NK-92 (cell line): ENCODE results near the gene DFFB.

ENCODE experiments used
- DNase-seq: peaks from one replicate; lab custom pipeline; 2025; ENCODE audit not compliant: unreplicated experiment; lab: John Stamatoyannopoulos, UW

Gene DFFB

DNA sequence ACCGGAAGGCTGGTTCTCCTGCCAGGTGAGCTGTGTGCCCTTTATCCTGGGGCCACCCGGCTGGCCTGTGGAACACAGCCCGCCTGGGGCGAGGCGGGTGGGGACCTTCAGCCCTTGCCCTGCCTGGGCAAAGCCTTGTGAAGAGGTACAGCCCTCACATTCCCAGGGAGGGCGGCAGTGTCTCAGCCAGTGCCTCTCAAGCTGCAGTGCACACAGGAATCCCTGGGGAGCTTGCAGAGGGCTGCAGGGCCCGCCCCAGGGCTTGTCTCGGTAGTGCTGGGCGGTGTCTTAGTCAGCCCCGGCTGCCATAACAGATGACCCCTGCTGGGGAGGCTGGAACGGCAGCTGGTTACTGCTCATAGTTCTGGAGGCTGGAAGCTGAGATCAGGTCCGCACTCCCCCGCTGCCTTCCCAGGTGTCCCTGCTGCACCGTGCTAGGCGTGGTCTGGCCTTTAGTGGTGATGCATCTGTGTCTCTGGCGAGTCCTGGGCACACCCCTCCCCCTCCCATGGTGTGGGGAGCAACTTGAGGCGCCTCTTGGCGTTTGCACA is 12.6 kb downstream of the DFFB start:
- no peak for DNase-seq

DNA sequence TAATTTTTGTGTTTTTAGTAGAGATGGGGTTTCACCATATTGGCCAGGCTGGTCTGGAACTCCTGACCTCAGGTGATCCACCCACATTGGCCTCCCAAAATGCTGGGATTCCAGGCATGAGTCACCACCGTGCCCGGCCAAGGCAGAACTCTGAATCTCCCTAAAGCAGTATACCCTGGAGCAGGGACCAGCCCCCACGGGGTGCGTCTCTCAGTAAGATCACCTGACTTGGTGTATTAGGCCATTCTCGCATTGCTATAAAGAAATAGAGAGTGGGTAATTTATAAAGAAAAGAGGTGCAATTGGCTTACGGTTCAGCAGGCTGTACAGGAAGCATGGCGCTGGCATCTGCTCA is 14.2 kb downstream of the DFFB start:
- no peak for DNase-seq

DNA sequence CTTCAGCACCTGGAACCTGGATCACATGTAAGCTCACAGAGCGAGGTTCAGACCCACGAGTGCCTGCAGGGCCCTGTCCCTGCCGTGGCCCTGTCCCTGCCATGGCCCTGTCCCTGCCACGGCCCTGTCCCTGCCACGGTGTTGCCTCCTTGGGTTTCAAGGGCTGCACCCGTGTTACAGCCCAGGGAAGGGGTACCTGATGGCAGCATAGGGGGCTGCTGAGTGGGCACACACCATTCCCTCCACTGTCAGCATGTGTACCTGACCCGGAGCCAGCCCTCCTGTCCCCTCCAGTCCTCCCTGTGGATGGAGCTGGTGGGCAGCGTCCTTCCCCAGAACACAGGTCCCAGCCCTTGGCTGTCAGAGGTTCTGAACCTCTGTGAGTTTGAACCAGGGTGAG is 15.3 kb downstream of the DFFB start:
- DNase-seq = no peak

GRCh38 chr1:3874736-3875135 is 17.5 kb downstream of the DFFB start:
- DNase-seq = no peak

GRCh38 chr1:3876716-3877115 is 19.4 kb downstream of the DFFB start:
- no peak for DNase-seq

- DNase-seq = no peak
Observed at GRCh38 chr1:3879099-3879498, 21.8 kb downstream of the DFFB start.

GRCh38 chr1:3879787-3880428 is 22.6 kb downstream of the DFFB start:
- DNase-seq = no peak

DNA sequence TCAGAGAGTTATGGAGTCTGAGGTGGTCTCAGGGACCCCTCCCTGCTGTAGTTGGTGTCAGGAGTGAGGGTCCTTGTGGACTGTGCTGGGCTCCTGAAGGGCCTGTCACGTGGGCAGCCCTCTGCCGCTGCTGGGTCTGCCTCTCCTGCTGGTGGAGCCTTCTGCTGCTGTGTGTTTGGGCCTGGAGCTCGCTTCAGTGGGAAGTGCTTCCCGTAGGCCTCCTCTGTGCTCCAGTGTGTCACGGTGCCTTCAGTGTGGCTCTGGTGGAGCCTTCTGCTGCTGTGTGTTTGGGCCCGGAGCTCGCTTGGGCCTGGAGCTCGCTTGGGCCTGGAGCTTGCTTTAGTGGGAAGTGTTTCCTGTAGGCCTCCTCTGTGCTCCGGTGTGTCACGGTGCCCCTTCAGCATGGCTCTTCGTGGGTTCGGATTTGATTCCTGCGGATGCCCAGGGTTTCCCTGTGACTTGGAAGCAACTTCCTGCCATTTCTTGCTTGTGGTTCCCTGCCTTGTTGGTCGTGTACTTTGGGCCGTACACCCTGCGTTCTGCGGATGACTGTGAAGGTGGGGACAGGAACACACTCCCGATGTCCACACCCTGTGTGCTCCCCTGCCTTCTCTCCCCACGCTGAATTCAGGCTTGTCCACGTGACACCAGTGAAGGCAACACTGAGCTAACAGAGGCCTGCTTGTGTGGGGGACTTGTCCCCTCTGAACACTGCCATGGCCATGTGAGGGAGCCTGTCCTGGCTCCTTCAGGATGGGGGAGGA is 23.3 kb downstream of the DFFB start:
- no peak for DNase-seq

- DNase-seq = no peak
Observed at GRCh38 chr1:3881193-3881480, 23.9 kb downstream of the DFFB start.

- no peak for DNase-seq
Observed at GRCh38 chr1:3883194-3883925, 26.1 kb downstream of the DFFB start.

- DNase-seq = no peak
Observed at GRCh38 chr1:3884966-3885365, 27.7 kb downstream of the DFFB start.

DNA sequence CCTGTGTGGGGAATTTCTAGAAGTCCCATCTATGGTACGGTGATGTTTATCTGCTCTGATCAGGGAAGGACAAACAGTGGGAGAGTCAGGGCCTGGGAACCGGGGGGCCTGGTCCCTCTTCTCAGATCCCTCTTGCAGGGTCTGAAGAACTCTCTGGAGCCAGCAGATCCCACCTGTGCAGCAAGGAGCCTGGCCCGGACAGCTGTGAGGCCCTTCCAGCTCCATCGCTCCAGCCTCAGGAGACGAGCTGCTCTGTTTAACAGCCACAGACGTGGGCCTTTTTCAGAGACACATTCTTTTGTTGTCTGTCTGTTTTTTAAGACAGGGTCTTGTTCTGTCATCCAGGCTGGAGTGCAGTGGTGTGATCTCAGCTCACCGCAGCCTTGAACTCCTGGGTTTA is 28.3 kb downstream of the DFFB start:
- no peak for DNase-seq

GRCh38 chr1:3886106-3886670 is 28.9 kb downstream of the DFFB start:
- no peak for DNase-seq

GRCh38 chr1:3886691-3887090 is 29.4 kb downstream of the DFFB start:
- no peak for DNase-seq

DNA sequence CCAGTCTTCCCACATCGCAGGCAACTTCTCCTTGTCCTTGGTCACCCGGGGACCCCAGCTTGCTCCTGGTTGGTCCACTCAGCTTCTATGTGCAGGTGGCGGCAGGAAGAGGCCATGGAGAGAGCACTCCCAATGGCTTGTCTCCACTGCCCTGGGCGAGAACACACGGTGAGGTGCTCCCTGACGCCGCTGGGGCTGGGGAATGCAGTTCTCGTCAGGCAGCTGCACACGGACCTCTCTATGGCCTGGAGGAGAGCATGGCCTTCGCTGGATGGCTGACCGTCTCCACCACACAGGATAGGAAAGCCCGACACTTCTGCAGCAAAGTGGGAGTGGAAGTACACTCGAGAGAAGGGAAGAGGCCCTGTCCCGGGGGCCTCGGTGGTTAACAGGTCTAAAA is 31.0 kb downstream of the DFFB start:
- DNase-seq = no peak

DNA sequence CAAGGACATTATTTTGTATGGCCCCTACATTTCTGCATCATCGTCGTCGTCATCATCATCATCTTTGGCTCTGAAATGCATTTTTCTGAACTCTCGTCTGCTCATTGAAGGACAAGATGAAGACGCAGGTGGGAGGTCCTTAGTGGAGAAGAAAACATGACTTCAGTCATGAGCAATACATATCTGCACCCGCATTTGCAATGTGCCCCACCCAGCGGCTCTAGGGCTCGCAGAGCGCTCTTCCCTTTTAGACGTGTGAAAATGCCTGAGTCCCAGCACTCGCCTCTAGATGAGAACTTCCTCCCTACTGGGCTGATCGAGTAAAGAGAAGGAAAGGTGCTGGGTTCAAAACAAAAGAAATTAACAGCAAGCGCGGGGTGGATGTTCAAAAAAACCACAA is 32.7 kb downstream of the DFFB start:
- DNase-seq = no peak

DNA sequence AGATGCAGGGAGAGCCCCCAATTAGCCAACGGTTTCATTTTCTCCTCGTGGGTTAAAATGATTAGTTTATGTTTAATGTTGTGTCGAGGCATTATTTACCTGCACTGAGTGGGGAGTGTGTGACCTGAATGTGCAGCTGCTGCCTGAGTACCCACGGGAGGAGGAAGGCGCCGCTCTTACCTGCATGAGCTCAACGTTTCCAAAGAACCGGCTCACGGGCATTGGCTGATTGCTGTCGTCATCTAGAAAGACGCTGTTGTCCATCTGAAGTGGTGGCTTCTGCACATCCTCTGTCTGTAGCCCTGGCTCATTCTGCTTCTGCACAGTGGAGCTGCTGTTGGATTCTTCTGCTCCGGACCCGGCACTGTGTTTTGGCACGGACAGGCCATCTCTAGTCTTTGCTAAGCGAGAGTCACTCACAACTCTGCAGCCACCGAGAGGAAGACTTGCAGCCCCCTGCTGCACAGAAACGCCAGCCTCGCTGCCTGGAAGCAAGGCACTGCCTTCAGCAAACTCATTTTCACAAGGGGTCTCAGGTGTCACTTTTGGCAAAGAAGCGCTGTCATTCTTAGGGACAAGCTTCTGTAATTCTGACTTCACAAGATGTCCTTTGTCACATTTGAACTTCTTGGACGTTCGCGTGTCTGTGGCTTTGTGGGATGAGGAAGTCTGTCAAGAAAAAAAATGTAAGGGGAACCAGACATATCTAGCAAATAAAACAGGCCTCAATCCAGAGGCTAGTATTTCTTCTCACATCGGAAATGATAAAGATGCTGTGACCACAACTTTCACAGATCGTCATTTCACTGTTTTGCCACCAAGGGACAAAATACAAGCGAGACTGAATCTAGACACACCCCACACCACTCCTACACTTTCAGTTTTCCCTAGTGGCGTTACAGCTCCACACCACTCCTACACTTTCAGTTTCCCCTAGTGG is 33.4 kb downstream of the DFFB start:
- no peak for DNase-seq

- no peak for DNase-seq
Observed at GRCh38 chr1:3891329-3891865, 34.1 kb downstream of the DFFB start.

- no peak for DNase-seq
Observed at GRCh38 chr1:3892748-3893147, 35.5 kb downstream of the DFFB start.

DNA sequence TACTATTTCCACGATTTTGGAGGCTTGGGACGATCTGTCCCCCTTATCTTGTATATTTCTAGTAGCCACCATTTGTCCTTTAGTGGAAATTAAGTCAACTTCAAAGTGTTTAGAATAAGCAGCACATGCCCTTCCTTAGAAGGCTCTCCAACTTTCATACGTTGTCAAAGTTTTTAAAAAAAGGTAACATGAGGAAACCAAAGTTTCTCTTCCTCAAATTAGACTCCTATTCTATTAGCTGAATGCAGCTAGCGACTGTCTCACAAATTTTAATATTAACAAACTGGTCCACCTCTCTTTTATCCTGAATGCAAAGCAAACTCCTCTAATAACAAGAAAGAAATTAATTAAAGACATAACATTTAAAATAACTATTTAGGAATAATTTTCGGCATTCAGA is 35.9 kb downstream of the DFFB start:
- no peak for DNase-seq
